ENCODE data around the gene MARCHF3.

The MARCHF3 gene

GRCh38 chr5:126819253-126819652 is 211.1 kb downstream of the MARCHF3 start:
- no peak overlapping the region for H3K4me3 ChIP-seq (ENCODE audit: low read depth, low read length)
- DNase-seq (ENCODE audit: low read depth), result no peak
- no peak for TF ChIP-seq CTCF (IDR thresholded peaks at IDR 0.05; ENCODE audit: insufficient read depth, low read depth, low read length, missing control alignments)

- DNase-seq (ENCODE audit: low read depth), result no peak
- TF ChIP-seq CTCF (IDR thresholded peaks at IDR 0.05; ENCODE audit: insufficient read depth, low read depth, low read length, missing control alignments), result no peak
- H3K4me3 ChIP-seq (ENCODE audit: low read depth, low read length), result no peak overlapping the region
These were observed 211.6 kb downstream of the MARCHF3 start for GRCh38 chr5:126818736-126819135.

Measured in GM12865 (cell line).